HepG2 (cell line): Measurements from ENCODE around the gene ZER1. TPM values are rescaled to one million over a fixed set of nuclear protein-coding genes. Genes with fewer than 3 reads are reported as not detected.

Source experiments
- CHD4 ChIP-seq: fragments of 200-600 bp; sonication (generic); IDR thresholded peaks from 2 replicates; pipeline ENCODE4 v1.7.0; 2017; ENCODE audit warnings: mild to moderate bottlenecking, low read length, borderline replicate concordance
- ELF3 ChIP-seq: IDR thresholded peaks from 2 replicates; pipeline ENCODE4 v1.6.1; 2016; ENCODE audit warnings: missing genetic modification reagents, missing compliant biosample characterization
- FOXA3 ChIP-seq: IDR thresholded peaks from 2 replicates; pipeline ENCODE4 v1.6.1; 2016; ENCODE audit warnings: missing genetic modification reagents, missing compliant biosample characterization
- GATAD2A ChIP-seq: IDR thresholded peaks from 2 replicates; pipeline ENCODE4 v1.6.1; 2016
- GPN1 ChIP-seq: sonication (generic); formaldehyde crosslinking; IDR thresholded peaks from 2 replicates; pipeline ENCODE4 v1.5.1; 2020; ENCODE audit warnings: missing genetic modification reagents, borderline replicate concordance
- GTF2F1 ChIP-seq: fragments of 150-350 bp; IDR thresholded peaks from 2 replicates; pipeline ENCODE4 v1.6.1; 2014; ENCODE audit warnings: low read length
- HNRNPL ChIP-seq: fragments of 200-400 bp; formaldehyde crosslinking; IDR thresholded peaks from 2 replicates; pipeline ENCODE4 v1.6.1; 2017; ENCODE audit warnings: mild to moderate bottlenecking, low read depth, low read length
- HOXA3 ChIP-seq: sonication (generic); formaldehyde crosslinking; IDR thresholded peaks from 2 replicates; pipeline ENCODE4 v1.5.0; 2020; ENCODE audit warnings: missing genetic modification reagents
- KAT8 ChIP-seq: IDR thresholded peaks from 2 replicates; pipeline ENCODE4 v1.6.1; 2016; ENCODE audit warnings: missing genetic modification reagents, missing compliant biosample characterization
- MAFG ChIP-seq: sonication (generic); formaldehyde crosslinking; IDR thresholded peaks from 2 replicates; pipeline ENCODE4 v1.5.1; 2020; ENCODE audit warnings: mild to moderate bottlenecking, missing genetic modification reagents
- NCOA1 ChIP-seq: sonication (generic); formaldehyde crosslinking; IDR thresholded peaks from 2 replicates; pipeline ENCODE4 v1.9.0; 2021; ENCODE audit warnings: missing genetic modification reagents
- NCOR1 ChIP-seq: fragments of 200-600 bp; sonication (generic); IDR thresholded peaks from 2 replicates; pipeline ENCODE4 v1.7.0; 2017; ENCODE audit warnings: antibody characterized with exemption, low read length, borderline replicate concordance
- PHF8 ChIP-seq: sonication (generic); formaldehyde crosslinking; IDR thresholded peaks from 2 replicates; pipeline ENCODE4 v1.5.0; 2020; ENCODE audit warnings: missing genetic modification reagents
- ZBTB20 ChIP-seq: sonication (generic); formaldehyde crosslinking; IDR thresholded peaks from 2 replicates; pipeline ENCODE4 v1.8.1; 2023; ENCODE audit warnings: missing genetic modification reagents, low read depth, mild to moderate bottlenecking, borderline replicate concordance
- ZNF629 ChIP-seq: sonication (generic); formaldehyde crosslinking; conservative IDR thresholded peaks from 2 replicates; pipeline ENCODE4 v1.5.0; 2020; ENCODE audit warnings: missing genetic modification reagents
- polyA plus RNA-seq, 8 experiments: library from polyadenylated mRNA; depleted of rRNA in 3 of 8; stranded (reverse) in 7 of 8; unstranded in 1 of 8; fragments of >200 nt; fragmentation: Illumina TruSeq in 4 of 8; extraction: Trizol in 4 of 8; gene quantifications; 2 replicates each; pipeline versions ENCODE4 v1.2.1 to v1.2.3, GENCODE V29; 2011 to 2016; ENCODE audit warnings: low read depth in 4 of 8, missing spikeins in 1 of 8, mixed read lengths in 1 of 8; ENCODE audit not compliant: insufficient read depth in 1 of 8
- total RNA-seq, 5 experiments: library from RNA; depleted of rRNA; stranded (reverse); fragments of >200 nt; fragmentation: Illumina TruSeq; extraction: Trizol; gene quantifications; 2 replicates each; pipeline ENCODE4 v1.2.3, GENCODE V29; 2016; ENCODE audit warnings: low read depth in 1 of 5
- TF ChIP-seq, protein P1 (sequence below): sonication (generic); formaldehyde crosslinking; IDR thresholded peaks from 2 replicates; pipeline ENCODE4 v1.4.0; 2020; ENCODE audit warnings: missing genetic modification reagents, borderline replicate concordance
- TF ChIP-seq, protein P2 (sequence below): sonication (generic); formaldehyde crosslinking; IDR thresholded peaks from 2 replicates; pipeline ENCODE4 v1.5.1; 2020; ENCODE audit warnings: mild to moderate bottlenecking, missing genetic modification reagents, borderline replicate concordance
- TF ChIP-seq, protein P3 (sequence below): sonication (generic); formaldehyde crosslinking; IDR thresholded peaks from 2 replicates; pipeline ENCODE4 v1.5.0; 2020; ENCODE audit warnings: missing genetic modification reagents, mild to moderate bottlenecking, borderline replicate concordance
- TF ChIP-seq, protein P4 (sequence below): sonication (generic); formaldehyde crosslinking; IDR thresholded peaks from 2 replicates; pipeline ENCODE4 v1.5.0; 2020; ENCODE audit warnings: missing genetic modification reagents

Gene ZER1
- total and polyA plus RNA-seq, 2 of the 13 experiments (the other 11 are each of a cell fraction or from before 2014, with no cell fraction given), result 7.7 to 40.0 TPM

DNA sequence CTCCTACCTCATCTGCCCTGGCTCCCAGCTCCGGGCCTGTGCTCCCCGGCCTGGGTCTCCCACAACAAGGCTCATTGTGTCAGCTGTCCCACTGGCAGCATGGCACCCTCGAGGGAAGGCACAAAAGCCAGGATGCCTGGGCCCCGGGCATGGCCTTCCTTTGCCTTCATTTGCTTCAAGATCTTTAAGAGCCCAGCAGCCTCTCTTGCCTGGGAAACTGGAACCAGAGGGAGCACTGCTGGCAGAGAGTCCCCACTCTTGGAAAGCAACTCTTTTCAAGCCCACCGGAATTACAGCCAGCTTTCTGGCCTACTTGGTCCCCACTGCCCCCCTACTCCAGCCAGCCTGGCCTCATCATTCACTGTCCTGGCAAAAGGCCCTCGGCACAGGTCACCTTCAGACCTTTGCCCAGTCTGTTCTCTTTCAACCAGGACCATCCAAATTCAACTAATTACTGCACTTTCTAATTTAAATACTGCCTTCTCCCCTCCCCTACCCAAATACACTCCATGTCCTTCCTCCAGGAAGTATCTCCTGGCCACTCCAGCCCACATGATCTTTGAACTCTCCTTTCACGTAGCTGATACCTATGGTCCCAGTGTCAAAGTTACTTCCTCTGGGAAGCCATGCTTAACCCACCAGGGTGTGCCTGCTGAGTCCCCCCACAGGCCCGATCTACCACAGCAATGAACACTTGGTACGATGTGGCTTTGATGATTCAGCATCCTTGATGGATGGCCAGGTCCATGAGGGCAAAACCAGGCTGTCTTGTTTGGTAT is 8.9 kb downstream of the ZER1 start (continued):
- TF ChIP-seq, protein P1, sequence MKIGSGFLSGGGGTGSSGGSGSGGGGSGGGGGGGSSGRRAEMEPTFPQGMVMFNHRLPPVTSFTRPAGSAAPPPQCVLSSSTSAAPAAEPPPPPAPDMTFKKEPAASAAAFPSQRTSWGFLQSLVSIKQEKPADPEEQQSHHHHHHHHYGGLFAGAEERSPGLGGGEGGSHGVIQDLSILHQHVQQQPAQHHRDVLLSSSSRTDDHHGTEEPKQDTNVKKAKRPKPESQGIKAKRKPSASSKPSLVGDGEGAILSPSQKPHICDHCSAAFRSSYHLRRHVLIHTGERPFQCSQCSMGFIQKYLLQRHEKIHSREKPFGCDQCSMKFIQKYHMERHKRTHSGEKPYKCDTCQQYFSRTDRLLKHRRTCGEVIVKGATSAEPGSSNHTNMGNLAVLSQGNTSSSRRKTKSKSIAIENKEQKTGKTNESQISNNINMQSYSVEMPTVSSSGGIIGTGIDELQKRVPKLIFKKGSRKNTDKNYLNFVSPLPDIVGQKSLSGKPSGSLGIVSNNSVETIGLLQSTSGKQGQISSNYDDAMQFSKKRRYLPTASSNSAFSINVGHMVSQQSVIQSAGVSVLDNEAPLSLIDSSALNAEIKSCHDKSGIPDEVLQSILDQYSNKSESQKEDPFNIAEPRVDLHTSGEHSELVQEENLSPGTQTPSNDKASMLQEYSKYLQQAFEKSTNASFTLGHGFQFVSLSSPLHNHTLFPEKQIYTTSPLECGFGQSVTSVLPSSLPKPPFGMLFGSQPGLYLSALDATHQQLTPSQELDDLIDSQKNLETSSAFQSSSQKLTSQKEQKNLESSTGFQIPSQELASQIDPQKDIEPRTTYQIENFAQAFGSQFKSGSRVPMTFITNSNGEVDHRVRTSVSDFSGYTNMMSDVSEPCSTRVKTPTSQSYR (CRISPR knock-in tag), result peak; percentile 19; the same call in 1 of the 2 replicates
- TF ChIP-seq, protein P2, sequence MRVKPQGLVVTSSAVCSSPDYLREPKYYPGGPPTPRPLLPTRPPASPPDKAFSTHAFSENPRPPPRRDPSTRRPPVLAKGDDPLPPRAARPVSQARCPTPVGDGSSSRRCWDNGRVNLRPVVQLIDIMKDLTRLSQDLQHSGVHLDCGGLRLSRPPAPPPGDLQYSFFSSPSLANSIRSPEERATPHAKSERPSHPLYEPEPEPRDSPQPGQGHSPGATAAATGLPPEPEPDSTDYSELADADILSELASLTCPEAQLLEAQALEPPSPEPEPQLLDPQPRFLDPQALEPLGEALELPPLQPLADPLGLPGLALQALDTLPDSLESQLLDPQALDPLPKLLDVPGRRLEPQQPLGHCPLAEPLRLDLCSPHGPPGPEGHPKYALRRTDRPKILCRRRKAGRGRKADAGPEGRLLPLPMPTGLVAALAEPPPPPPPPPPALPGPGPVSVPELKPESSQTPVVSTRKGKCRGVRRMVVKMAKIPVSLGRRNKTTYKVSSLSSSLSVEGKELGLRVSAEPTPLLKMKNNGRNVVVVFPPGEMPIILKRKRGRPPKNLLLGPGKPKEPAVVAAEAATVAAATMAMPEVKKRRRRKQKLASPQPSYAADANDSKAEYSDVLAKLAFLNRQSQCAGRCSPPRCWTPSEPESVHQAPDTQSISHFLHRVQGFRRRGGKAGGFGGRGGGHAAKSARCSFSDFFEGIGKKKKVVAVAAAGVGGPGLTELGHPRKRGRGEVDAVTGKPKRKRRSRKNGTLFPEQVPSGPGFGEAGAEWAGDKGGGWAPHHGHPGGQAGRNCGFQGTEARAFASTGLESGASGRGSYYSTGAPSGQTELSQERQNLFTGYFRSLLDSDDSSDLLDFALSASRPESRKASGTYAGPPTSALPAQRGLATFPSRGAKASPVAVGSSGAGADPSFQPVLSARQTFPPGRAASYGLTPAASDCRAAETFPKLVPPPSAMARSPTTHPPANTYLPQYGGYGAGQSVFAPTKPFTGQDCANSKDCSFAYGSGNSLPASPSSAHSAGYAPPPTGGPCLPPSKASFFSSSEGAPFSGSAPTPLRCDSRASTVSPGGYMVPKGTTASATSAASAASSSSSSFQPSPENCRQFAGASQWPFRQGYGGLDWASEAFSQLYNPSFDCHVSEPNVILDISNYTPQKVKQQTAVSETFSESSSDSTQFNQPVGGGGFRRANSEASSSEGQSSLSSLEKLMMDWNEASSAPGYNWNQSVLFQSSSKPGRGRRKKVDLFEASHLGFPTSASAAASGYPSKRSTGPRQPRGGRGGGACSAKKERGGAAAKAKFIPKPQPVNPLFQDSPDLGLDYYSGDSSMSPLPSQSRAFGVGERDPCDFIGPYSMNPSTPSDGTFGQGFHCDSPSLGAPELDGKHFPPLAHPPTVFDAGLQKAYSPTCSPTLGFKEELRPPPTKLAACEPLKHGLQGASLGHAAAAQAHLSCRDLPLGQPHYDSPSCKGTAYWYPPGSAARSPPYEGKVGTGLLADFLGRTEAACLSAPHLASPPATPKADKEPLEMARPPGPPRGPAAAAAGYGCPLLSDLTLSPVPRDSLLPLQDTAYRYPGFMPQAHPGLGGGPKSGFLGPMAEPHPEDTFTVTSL (CRISPR knock-in tag), result 0 out of 2 replicates have a peak, but pooled peaks have one; percentile 15
- TF ChIP-seq HOXA3 (CRISPR knock-in tag), result peak; percentile 66
- TF ChIP-seq GPN1 (CRISPR knock-in tag), result no peak
- TF ChIP-seq, protein P3, sequence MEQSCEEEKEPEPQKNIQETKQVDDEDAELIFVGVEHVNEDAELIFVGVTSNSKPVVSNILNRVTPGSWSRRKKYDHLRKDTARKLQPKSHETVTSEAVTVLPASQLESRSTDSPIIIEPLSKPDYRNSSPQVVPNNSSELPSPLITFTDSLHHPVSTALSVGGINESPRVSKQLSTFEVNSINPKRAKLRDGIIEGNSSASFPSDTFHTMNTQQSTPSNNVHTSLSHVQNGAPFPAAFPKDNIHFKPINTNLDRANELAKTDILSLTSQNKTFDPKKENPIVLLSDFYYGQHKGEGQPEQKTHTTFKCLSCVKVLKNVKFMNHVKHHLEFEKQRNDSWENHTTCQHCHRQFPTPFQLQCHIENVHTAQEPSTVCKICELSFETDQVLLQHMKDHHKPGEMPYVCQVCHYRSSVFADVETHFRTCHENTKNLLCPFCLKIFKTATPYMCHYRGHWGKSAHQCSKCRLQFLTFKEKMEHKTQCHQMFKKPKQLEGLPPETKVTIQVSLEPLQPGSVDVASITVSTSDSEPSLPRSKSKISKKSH (CRISPR knock-in tag), result peak; percentile 27; the same call in 1 of the 2 replicates
- TF ChIP-seq NCOR1, result peak; percentile 66; the same call in 1 of the 2 replicates
- TF ChIP-seq, protein P4, sequence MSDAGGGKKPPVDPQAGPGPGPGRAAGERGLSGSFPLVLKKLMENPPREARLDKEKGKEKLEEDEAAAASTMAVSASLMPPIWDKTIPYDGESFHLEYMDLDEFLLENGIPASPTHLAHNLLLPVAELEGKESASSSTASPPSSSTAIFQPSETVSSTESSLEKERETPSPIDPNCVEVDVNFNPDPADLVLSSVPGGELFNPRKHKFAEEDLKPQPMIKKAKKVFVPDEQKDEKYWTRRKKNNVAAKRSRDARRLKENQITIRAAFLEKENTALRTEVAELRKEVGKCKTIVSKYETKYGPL (CRISPR knock-in tag), result no peak
- TF ChIP-seq ZBTB20 (CRISPR knock-in tag), result 0 out of 2 replicates have a peak, but pooled peaks have one; percentile 16
- TF ChIP-seq GTF2F1, result no peak
- 0 out of 2 replicates have a peak, but pooled peaks have one; percentile 32 for TF ChIP-seq HNRNPL
- TF ChIP-seq KAT8 (CRISPR knock-in tag), result peak; percentile 46; the same call in 1 of the 2 replicates
- TF ChIP-seq GATAD2A (CRISPR knock-in tag), result peak; percentile 58; the same call in 1 of the 2 replicates
- TF ChIP-seq ZNF629, result no peak
- 0 out of 2 replicates have a peak, but pooled peaks have one; percentile 61 for TF ChIP-seq CHD4
- TF ChIP-seq ELF3 (CRISPR knock-in tag), result peak; percentile 98
- TF ChIP-seq FOXA3, result peak; percentile 37; the same call in 1 of the 2 replicates
- TF ChIP-seq NCOA1 (CRISPR knock-in tag), result no peak
- peak; percentile 43; the same call in 1 of the 2 replicates for TF ChIP-seq MAFG (CRISPR knock-in tag)
- TF ChIP-seq PHF8 (CRISPR knock-in tag), result 0 out of 2 replicates have a peak, but pooled peaks have one; percentile 23
